ENCODE results near the gene WWOX.

Gene WWOX

DNA sequence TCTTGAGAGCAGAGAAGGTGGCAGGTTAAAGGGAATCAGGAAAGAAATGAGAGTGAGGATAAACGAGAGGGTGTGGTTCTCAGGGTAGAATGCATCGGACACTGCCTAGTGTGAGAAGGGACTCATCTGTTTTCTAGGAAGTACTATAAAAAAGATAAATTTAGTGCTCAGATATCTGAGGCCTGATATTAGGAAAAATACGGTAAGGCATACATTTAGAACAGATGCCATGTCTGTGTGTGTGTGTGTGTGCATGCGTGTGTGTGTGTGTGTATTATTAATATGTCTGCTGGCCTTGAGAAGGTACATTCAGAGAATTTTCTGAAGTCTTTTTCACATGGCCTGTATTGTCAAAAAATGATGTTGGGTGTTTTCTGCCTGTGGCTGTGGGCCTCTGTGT is 1086.3 kb downstream of the WWOX start:
- no peak for ATAC-seq (ENCODE audit: low read depth)
- Mint-ChIP-seq H3K9me3 (peaks cover 9% of the 10 kb centered on the region), H3K4me1 (peaks cover 5% of the 10 kb centered on the region), H3K27me3 (peaks cover 10% of the 10 kb centered on the region), H3K36me3 (peaks cover 3% of the 10 kb centered on the region), H3K4me3 (no peak overlapping the region), H3K27ac (no peak overlapping the region)
- no peak for DNase-seq (ENCODE audit: low spot score in 2 of 2)

DNA sequence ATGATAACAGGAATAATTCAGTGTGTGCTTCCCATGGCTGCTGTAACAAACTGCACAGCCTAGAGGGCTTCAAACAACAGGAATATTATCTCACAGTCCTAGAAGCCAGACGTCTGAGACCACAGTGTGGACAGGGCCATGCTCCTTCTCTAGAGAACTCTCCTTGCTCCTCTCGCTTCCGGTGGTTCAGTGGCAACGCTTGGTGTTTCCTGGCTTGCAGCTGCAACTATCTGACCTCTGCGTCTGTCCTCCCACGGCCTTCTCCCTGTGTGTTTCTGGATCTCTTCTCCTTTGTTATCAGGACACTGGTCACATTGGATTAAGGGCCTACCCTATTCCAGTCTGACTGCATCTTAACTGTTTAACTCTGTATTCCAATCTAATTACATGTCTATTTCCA is 1086.7 kb downstream of the WWOX start:
- Mint-ChIP-seq H3K27me3 (peaks cover 10% of the 10 kb centered on the region), H3K9me3 (peaks cover 6% of the 10 kb centered on the region), H3K4me1 (peaks cover 5% of the 10 kb centered on the region), H3K4me3 (no peak overlapping the region), H3K36me3 (peaks cover 3% of the 10 kb centered on the region), H3K27ac (no peak overlapping the region)
- ATAC-seq (ENCODE audit: low read depth) (no peak), DNase-seq (ENCODE audit: low spot score in 2 of 2) (no peak)

DNA sequence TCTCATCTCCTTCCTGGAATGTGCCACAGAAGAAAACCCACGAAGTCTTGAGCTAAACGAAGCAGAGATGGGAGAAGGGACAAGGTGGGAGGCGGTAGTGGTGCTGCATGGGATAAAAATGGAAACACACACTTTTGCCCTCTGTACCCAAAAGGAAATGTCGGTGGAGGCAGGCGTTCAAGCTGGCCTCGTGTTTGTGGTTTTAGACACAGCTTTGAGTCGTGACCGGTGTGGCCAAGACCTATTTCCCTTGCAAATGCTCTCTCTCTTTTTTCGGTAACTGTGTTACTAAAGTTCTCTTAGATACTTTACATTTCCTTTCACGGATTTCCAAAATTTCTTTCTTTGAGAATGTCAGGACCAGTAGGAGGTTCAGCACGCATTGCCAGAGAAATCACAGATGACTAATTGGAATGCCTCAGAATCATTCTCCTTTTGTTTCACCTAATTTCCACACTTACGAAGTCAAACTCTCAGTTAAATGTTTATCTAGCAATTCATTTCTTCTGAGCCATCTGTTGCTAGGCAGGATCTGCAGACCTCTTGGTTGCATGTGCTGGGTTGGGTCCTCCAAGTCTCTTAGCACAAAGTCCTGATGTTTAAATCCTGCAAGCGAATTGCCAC is 1088.8 kb downstream of the WWOX start:
- H3K27me3 Mint-ChIP-seq, result peaks cover 10% of the 10 kb centered on the region
- no peak overlapping the region for H3K4me3 Mint-ChIP-seq
- peaks cover 5% of the 10 kb centered on the region for H3K4me1 Mint-ChIP-seq
- H3K36me3 Mint-ChIP-seq, result peaks cover 3% of the 10 kb centered on the region
- no peak for ATAC-seq (ENCODE audit: low read depth)
- peaks cover 6% of the 10 kb centered on the region for H3K9me3 Mint-ChIP-seq
- DNase-seq (ENCODE audit: low spot score in 2 of 2), result no peak
- H3K27ac Mint-ChIP-seq, result no peak overlapping the region

DNA sequence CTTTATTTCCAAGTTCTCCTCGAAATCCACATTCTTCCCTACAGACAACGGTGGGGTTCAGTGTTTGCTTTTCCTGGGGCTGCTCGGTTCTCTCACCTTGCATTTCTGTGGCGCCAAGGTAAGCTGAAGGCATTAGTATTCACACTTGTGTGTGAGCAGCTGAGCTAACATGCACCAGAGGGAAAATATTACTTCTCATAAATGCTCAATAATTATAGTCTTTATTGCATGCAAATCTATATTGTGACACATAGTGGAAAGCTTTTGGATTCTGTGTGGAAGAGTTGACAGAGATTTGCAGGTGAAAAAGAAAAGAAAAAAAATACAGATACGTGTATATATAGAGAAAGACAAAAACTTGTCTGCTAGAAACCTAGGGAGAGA is 1089.3 kb downstream of the WWOX start:
- H3K36me3 Mint-ChIP-seq, result peaks cover 3% of the 10 kb centered on the region
- H3K27me3 Mint-ChIP-seq, result peaks cover 10% of the 10 kb centered on the region
- ATAC-seq (ENCODE audit: low read depth) (no peak), DNase-seq (ENCODE audit: low spot score in 2 of 2) (no peak)
- peaks cover 5% of the 10 kb centered on the region for H3K4me1 Mint-ChIP-seq
- no peak overlapping the region for H3K27ac Mint-ChIP-seq
- H3K4me3 Mint-ChIP-seq, result no peak overlapping the region
- H3K9me3 Mint-ChIP-seq, result peaks cover 6% of the 10 kb centered on the region

DNA sequence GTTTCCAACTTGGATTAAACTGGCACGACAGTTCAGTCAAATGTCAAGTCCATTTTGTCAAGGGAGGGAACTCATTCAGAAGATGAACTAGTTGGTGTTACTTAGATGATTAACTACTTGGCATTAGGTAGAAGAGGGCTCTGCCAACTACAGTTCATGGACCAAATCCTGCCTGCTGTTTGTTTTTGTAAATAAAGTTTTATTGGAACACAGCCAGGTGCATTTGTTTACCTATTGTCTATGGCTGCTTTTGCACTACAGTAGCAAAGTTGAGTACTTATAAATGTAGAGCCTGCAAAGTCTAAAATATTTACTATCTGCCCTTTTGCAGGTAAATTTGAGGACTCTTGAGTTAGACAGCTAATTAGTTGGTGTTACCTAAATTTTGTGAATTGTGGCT is 1091.1 kb downstream of the WWOX start:
- peaks cover 7% of the 10 kb centered on the region for H3K27me3 Mint-ChIP-seq
- H3K9me3 Mint-ChIP-seq, result peaks cover 6% of the 10 kb centered on the region
- H3K27ac Mint-ChIP-seq, result no peak overlapping the region
- DNase-seq (ENCODE audit: low spot score in 2 of 2) (no peak), ATAC-seq (ENCODE audit: low read depth) (no peak)
- H3K36me3 Mint-ChIP-seq, result peaks cover 3% of the 10 kb centered on the region
- no peak overlapping the region for H3K4me3 Mint-ChIP-seq
- peaks cover 7% of the 10 kb centered on the region for H3K4me1 Mint-ChIP-seq

DNA sequence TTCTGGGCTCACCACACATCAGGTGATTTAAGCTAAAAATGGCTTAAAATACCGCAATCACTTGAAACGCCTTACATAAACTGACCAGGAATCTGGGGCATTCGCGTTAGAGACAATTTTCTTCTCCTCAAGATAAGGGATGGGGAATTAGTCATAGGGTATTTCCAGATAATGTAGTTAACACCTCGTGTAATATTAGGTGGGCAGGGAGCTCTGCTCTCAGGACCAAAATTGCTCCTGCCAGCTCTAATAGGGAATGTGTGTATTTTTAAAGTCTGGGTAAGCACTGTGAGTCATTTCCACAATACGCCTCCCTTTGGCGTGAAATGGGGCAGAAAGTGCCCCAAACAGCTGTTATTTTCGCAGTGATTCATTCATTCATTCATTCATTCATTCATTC is 1092.5 kb downstream of the WWOX start:
- DNase-seq (ENCODE audit: low spot score in 2 of 2), result no peak
- Mint-ChIP-seq H3K9me3 (peaks cover 6% of the 10 kb centered on the region), H3K4me1 (peaks cover 12% of the 10 kb centered on the region), H3K36me3 (peaks cover 3% of the 10 kb centered on the region), H3K4me3 (no peak overlapping the region), H3K27me3 (peaks cover 7% of the 10 kb centered on the region), H3K27ac (no peak overlapping the region)
- no peak for ATAC-seq (ENCODE audit: low read depth)

DNA sequence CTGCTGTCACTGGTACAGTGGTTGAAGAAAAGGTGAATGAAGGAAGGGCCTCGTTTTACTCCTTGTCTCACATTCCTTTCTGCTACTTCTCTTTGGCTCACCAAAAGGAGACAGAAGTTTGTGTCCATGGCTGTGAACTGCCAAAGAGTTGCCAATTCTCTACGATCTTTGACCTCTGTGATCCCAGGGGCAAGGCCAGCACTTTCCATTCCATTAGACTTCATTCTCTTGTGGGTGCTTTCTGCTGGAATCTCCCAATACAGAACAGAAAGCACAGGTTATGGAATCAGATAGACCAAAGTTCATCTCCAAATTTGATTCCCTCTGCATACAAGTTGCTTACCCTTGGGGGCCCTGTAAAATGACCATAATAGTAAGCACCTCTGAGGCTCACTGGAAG is 1093.5 kb downstream of the WWOX start:
- peaks cover 2% of the 10 kb centered on the region for H3K36me3 Mint-ChIP-seq
- H3K4me3 Mint-ChIP-seq, result no peak overlapping the region
- no peak for ATAC-seq (ENCODE audit: low read depth)
- peaks cover 7% of the 10 kb centered on the region for H3K27me3 Mint-ChIP-seq
- H3K9me3 Mint-ChIP-seq, result peaks cover 5% of the 10 kb centered on the region
- H3K27ac Mint-ChIP-seq, result no peak overlapping the region
- DNase-seq (ENCODE audit: low spot score in 2 of 2), result no peak
- peaks cover 11% of the 10 kb centered on the region for H3K4me1 Mint-ChIP-seq

DNA sequence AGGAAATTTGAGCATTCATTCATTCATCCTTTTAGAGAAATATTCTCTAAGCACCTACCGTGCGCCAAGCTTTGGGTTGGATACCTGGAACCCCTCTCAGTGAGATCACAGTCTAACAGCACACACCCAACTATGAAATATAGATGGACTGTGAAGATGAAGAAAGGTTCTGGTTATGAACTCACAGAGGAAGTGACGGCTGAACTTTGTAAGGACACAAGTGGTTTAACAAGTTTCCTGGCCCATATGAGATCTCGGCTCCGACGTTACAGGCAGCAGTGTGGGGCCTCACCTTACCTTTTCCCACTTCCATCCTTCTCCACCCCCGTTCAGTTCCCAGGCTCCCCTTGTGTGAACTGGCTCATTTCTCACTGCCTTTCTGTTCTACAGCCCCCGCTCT is 1094.8 kb downstream of the WWOX start:
- H3K4me3 Mint-ChIP-seq, result no peak overlapping the region
- DNase-seq (ENCODE audit: low spot score in 2 of 2) (no peak), ATAC-seq (ENCODE audit: low read depth) (no peak)
- peaks cover 6% of the 10 kb centered on the region for H3K4me1 Mint-ChIP-seq
- no peak overlapping the region for H3K27ac Mint-ChIP-seq
- no peaks in the 10 kb centered on the region for H3K36me3 Mint-ChIP-seq
- no peaks in the 10 kb centered on the region for H3K9me3 Mint-ChIP-seq
- peaks cover 8% of the 10 kb centered on the region for H3K27me3 Mint-ChIP-seq

DNA sequence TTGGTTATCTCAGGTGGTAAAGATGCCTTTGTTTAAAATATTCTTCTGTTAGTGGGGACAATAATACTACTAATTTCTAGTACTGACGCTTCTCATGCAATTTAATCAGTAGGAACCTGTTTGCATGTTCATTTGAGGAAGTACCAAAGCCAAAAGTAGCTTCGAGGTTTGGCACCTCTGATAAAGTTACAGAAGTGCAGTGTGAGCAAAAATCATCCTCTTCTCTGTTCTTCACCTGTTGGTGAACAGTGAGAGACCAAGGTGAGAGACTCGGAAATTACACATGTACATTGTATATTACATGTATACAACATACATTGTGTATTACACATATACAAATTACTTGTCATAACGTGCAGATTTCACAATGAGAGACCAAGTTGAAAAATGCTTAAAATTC is 1096.5 kb downstream of the WWOX start:
- Mint-ChIP-seq H3K27me3 (peaks cover 8% of the 10 kb centered on the region), H3K9me3 (no peaks in the 10 kb centered on the region), H3K27ac (no peak overlapping the region), H3K36me3 (peaks cover 3% of the 10 kb centered on the region), H3K4me3 (no peak overlapping the region), H3K4me1 (peaks cover 6% of the 10 kb centered on the region)
- ATAC-seq (ENCODE audit: low read depth) (no peak), DNase-seq (ENCODE audit: low spot score in 2 of 2) (no peak)

DNA sequence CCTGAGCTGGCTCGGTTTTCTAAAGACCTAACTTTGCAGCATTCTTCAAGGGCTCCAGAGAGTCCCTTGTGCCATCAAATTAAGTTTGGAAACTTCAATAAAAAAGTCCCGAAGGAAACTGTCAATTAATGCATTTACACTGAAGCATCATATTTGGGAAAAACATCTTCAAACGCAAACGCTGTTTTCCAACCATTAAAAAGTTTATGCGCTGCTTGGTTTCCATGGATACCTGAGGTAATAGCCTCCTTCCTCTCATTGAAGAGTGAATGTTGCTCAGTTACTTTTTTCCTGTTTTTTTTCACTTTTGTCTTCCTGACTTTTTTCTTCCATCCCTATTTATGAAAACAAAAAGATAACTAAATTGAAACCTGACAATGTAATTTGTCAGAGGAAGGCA is 1102.0 kb downstream of the WWOX start:
- H3K36me3 Mint-ChIP-seq, result peaks cover 3% of the 10 kb centered on the region
- H3K4me3 Mint-ChIP-seq, result no peak overlapping the region
- H3K27me3 Mint-ChIP-seq, result peaks cover 3% of the 10 kb centered on the region

DNA sequence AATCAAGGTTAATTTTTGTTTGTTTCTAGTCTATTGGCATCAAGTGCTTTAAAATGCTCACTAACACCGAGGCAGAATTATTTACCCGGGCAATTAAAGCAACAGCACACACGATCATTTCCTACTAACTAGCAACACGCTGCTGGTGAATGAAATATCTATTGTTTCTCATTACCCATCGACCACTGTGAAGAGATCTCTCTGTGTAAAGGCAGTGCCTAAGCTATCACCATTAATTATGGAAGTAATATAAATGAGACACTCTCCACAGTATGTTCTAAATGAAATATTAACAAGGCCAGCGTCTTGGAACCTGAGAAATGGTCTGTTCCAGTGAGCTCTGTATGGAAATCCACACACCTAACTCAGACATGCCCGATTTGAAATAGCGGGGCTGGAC is 1103.5 kb downstream of the WWOX start:
- H3K4me1 Mint-ChIP-seq, result no peaks in the 10 kb centered on the region
- H3K4me3 Mint-ChIP-seq, result no peak overlapping the region
- peaks cover 2% of the 10 kb centered on the region for H3K27me3 Mint-ChIP-seq
- H3K36me3 Mint-ChIP-seq, result peaks cover 3% of the 10 kb centered on the region
- no peak overlapping the region for H3K27ac Mint-ChIP-seq
- no peak for DNase-seq (ENCODE audit: low spot score in 2 of 2)
- ATAC-seq (ENCODE audit: low read depth), result no peak
- H3K9me3 Mint-ChIP-seq, result no peaks in the 10 kb centered on the region

More for the DNA sequence above, 1102.0 kb downstream of the WWOX start:
- DNase-seq (ENCODE audit: low spot score in 2 of 2), result no peak
- no peaks in the 10 kb centered on the region for H3K9me3 Mint-ChIP-seq
- no peak overlapping the region for H3K27ac Mint-ChIP-seq
- no peaks in the 10 kb centered on the region for H3K4me1 Mint-ChIP-seq
- no peak for ATAC-seq (ENCODE audit: low read depth)

DNA sequence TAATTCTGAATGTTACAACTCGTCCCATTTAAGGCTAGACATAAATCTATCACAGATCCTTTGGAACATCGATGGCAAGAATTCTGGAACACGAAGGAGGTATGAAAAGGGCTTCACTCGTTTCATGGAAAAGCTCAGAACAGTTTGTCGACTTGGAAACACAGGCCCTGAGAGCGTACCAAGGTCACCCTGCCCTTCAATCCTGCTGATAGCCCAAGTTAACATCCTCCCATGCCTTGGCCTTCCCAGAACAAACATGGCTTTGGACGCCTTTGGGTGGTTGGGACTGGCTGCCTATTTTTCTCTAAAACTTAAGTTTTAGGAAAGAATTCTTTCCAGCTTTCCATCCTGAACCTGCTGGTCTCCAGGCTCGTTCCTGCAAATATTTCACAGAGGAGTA is 1105.0 kb downstream of the WWOX start:
- H3K27me3 Mint-ChIP-seq, result no peaks in the 10 kb centered on the region
- no peak overlapping the region for H3K4me3 Mint-ChIP-seq
- H3K36me3 Mint-ChIP-seq, result peaks cover 3% of the 10 kb centered on the region
- H3K4me1 Mint-ChIP-seq, result no peaks in the 10 kb centered on the region
- no peaks in the 10 kb centered on the region for H3K9me3 Mint-ChIP-seq
- ATAC-seq (ENCODE audit: low read depth) (no peak), DNase-seq (ENCODE audit: low spot score in 2 of 2) (no peak)
- H3K27ac Mint-ChIP-seq, result no peak overlapping the region

DNA sequence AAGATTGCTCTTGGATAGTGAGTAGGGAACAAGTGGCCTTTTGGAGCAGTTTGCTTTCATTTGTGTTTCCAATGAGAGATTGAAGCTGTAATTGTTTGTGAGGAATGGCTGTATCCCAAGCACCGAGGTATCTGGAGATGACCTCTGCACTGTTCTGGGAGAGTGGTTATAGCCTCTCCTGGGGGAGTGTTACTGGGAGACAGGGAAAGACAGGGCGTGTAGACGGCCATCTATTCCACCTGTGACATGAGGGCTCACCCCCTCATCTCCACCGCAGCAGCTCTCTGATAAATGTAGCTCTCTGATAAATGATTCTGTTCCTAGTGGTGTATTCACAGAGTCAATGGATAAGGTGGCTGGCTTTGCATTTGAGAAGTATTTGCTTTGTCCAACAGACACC is 1107.4 kb downstream of the WWOX start:
- no peaks in the 10 kb centered on the region for H3K4me1 Mint-ChIP-seq
- ATAC-seq (ENCODE audit: low read depth), result no peak
- H3K4me3 Mint-ChIP-seq, result no peak overlapping the region
- no peak for DNase-seq (ENCODE audit: low spot score in 2 of 2)
- no peaks in the 10 kb centered on the region for H3K36me3 Mint-ChIP-seq
- no peak overlapping the region for H3K27ac Mint-ChIP-seq
- H3K27me3 Mint-ChIP-seq, result no peaks in the 10 kb centered on the region
- H3K9me3 Mint-ChIP-seq, result no peaks in the 10 kb centered on the region

DNA sequence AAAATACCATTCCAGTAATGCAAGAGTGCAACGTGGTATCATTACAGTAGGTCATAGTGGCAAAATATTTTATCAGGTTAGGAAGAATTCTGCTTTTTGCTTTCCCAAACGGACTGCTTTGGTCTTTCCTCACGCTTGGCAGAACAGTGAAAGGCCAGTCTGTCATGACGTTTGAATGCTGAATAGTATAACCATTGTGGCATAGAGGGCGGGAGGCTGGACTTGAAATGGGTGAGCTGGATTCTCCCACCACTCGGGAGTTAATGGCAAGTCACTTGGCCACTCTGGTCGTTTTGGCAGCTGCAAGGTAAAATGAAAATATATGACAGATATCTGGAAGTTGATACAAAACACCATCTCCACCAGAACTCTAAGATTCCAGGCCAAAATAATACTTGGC is 1109.9 kb downstream of the WWOX start:
- H3K4me1 Mint-ChIP-seq, result no peaks in the 10 kb centered on the region
- H3K27me3 Mint-ChIP-seq, result no peaks in the 10 kb centered on the region
- ATAC-seq (ENCODE audit: low read depth) (no peak), DNase-seq (ENCODE audit: low spot score in 2 of 2) (no peak)
- H3K9me3 Mint-ChIP-seq, result peaks cover 4% of the 10 kb centered on the region
- no peak overlapping the region for H3K4me3 Mint-ChIP-seq
- H3K36me3 Mint-ChIP-seq, result peaks cover 4% of the 10 kb centered on the region
- H3K27ac Mint-ChIP-seq, result no peak overlapping the region

DNA sequence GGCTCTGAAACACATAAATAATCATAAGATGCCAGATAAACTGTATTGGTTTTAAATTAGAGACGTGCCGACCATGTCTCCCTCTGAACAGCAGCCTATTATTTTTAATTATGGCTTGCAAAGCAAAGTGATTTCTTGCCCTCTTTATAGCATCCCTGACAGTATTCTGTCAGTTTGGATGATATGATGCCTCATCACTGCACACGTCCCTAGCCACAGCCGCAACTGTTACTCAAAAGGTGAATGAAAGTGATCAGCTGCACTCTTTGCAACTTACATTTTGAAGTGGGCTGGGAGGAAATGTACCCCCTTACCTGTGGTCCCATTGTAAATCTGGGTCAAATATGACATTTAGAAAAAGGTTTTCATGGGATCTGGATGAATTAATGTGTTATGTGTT is 1111.2 kb downstream of the WWOX start:
- Mint-ChIP-seq H3K27me3 (no peaks in the 10 kb centered on the region), H3K27ac (no peak overlapping the region), H3K4me3 (no peak overlapping the region), H3K4me1 (peaks cover 2% of the 10 kb centered on the region), H3K9me3 (peaks cover 4% of the 10 kb centered on the region), H3K36me3 (peaks cover 4% of the 10 kb centered on the region)
- DNase-seq (ENCODE audit: low spot score in 2 of 2) (no peak), ATAC-seq (ENCODE audit: low read depth) (no peak)
